Muscle of leg (tissue), 11 donors: ENCODE data around the gene DNAH14. TPM values are rescaled to one million over a fixed set of nuclear protein-coding genes. Genes with fewer than 3 reads are reported as not detected.

Experiments
- DNase-seq: peaks from one replicate; pipeline ENCODE4 v3.0.0; 2013
- H3K27ac ChIP-seq: one replicate; pipeline ENCODE4 v1.5.1; 2013; ENCODE audit warnings: mild to moderate bottlenecking, low read length, control low read depth
- H3K27me3 ChIP-seq: one replicate; pipeline ENCODE4 v1.6.1; 2013; ENCODE audit warnings: low read length; ENCODE audit not compliant: control insufficient read depth, insufficient read depth
- H3K36me3 ChIP-seq: one replicate; pipeline ENCODE4 v1.6.1; 2013; ENCODE audit warnings: low read length; ENCODE audit not compliant: control insufficient read depth, insufficient read depth
- H3K4me1 ChIP-seq: one replicate; pipeline ENCODE4 v1.6.1; 2013; ENCODE audit warnings: low read length; ENCODE audit not compliant: control insufficient read depth, insufficient read depth
- H3K4me3 ChIP-seq: one replicate; pipeline ENCODE4 v1.5.1; 2013; ENCODE audit warnings: low read length, control low read depth
- H3K9me3 ChIP-seq: replicated peaks from 2 replicates; pipeline ENCODE4 v1.6.1; 2013; ENCODE audit warnings: low read depth, low read length; ENCODE audit not compliant: control insufficient read depth
- WGBS: methylation state at CpG from one replicate; pipeline ENCODE4 v1.1.5; 2013; ENCODE audit warnings: missing lambda C conversion rate; ENCODE audit not compliant: insufficient coverage; 5-methylcytosine and 5-hydroxymethylcytosine counted together
- polyA plus RNA-seq, 8 donors: library from polyadenylated mRNA; unstranded; fragments of 120-200 nt; gene quantifications; one replicate each; pipeline versions ENCODE4 v1.2.1 to v1.2.3, GENCODE V29; 2013; ENCODE audit warnings: inconsistent platforms in 1 of 8, low replicate concordance in 1 of 8; ENCODE audit not compliant: insufficient read length in 8 of 8, insufficient read depth in 1 of 8
- total RNA-seq: library from RNA; stranded (reverse); fragments of 120-200 nt; gene quantifications from one replicate; pipeline ENCODE4 v1.2.4, GENCODE V29; 2013

Gene DNAH14
- total and polyA plus RNA-seq, 9 donors = 4.3 to 24.6 (median 6.2) TPM

DNA sequence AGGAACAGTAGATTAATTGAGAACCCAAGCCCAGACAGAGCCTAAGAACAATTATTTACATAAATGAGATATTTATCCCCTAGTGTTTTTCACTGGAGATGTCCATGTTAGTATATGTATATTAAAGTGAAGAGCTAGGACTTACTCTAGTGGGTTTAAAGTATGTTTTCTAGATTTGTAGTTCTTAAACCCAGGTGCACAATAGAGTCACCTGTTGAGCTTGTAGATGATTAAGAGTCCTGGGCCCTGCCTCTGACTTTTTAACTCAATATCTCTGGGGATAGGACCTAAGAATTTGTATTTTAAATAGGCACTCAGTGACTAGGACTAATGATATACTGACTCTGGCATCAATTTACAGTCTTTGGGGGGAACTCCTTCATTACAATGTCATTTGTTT is 112.8 kb downstream of the DNAH14 start:
- DNase-seq = no peak
- H3K27me3 ChIP-seq = no peaks in the 10 kb centered on the region
- no peak overlapping the region for H3K27ac ChIP-seq
- no peaks in the 10 kb centered on the region for H3K9me3 ChIP-seq
- H3K4me3 ChIP-seq = no peak overlapping the region
- H3K4me1 ChIP-seq = no peaks in the 10 kb centered on the region
- H3K36me3 ChIP-seq = no peaks in the 10 kb centered on the region

GRCh38 chr1:225044258-225044657 is 114.8 kb downstream of the DNAH14 start:
- Histone ChIP-seq H3K4me3 (no peak overlapping the region), H3K27me3 (no peaks in the 10 kb centered on the region), H3K27ac (no peak overlapping the region), H3K36me3 (no peaks in the 10 kb centered on the region), H3K4me1 (no peaks in the 10 kb centered on the region), H3K9me3 (no peaks in the 10 kb centered on the region)
- DNase-seq = no peak

GRCh38 chr1:225049594-225049993 is 120.1 kb downstream of the DNAH14 start:
- no peak overlapping the region for H3K27ac ChIP-seq
- no peak overlapping the region for H3K4me3 ChIP-seq
- H3K27me3 ChIP-seq = no peaks in the 10 kb centered on the region
- no peaks in the 10 kb centered on the region for H3K9me3 ChIP-seq
- no peaks in the 10 kb centered on the region for H3K36me3 ChIP-seq
- DNase-seq = no peak
- H3K4me1 ChIP-seq = no peaks in the 10 kb centered on the region
- WGBS = no CpG with 5 or more reads among the region's 2 CpGs

- Histone ChIP-seq H3K27ac (no peak overlapping the region), H3K9me3 (peaks cover 6% of the 10 kb centered on the region), H3K36me3 (no peaks in the 10 kb centered on the region), H3K4me3 (no peak overlapping the region), H3K4me1 (no peaks in the 10 kb centered on the region), H3K27me3 (no peaks in the 10 kb centered on the region)
- no CpG with 5 or more reads among the region's 2 CpGs for WGBS
- no peak for DNase-seq
Measured at GRCh38 chr1:225063722-225064121, 134.2 kb downstream of the DNAH14 start.

DNA sequence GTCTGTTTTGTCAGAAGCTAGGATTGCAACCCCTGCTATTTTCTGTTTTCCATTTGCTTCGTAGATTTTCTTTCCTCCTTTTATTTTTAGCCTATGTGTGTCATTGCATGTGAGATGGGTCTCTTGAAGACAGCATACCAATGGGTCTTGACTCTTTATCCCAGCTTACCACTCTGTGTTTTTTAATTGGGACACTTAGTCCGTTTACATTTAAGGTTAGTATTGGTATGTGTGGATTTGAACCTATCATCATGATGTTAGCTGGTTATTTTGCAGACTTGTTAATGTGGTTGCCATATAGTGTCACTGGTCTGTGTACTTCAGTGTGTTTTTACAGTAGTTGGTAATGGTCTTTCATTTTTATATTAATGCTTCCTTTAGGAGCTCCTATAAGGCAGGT is 141.5 kb downstream of the DNAH14 start:
- DNase-seq = no peak
- Histone ChIP-seq H3K27ac (no peak overlapping the region), H3K9me3 (peaks cover 19% of the 10 kb centered on the region), H3K27me3 (no peaks in the 10 kb centered on the region), H3K4me3 (no peak overlapping the region), H3K4me1 (no peaks in the 10 kb centered on the region), H3K36me3 (no peaks in the 10 kb centered on the region)
- no CpG with 5 or more reads among the region's 2 CpGs for WGBS

DNA sequence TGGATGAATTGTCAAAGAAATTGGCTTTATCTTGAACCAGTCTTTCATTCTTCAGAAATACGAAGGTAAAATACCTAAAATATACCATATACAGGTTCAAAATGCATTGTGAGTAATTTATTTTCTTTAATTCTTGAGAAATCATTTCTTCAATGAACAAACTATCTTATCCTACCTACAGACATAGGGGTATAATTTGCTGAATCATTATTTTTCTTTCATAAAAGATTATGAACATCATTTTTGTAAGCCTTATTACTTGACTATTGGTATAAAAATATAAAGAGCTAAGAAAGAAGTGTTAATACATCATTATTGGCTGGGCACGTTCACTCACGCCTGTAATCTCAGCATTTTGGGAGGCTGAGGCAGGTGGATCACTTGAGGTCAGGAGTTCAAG is 167.7 kb downstream of the DNAH14 start:
- H3K27ac ChIP-seq = no peak overlapping the region
- WGBS = no CpG with 5 or more reads among the region's 3 CpGs

DNA sequence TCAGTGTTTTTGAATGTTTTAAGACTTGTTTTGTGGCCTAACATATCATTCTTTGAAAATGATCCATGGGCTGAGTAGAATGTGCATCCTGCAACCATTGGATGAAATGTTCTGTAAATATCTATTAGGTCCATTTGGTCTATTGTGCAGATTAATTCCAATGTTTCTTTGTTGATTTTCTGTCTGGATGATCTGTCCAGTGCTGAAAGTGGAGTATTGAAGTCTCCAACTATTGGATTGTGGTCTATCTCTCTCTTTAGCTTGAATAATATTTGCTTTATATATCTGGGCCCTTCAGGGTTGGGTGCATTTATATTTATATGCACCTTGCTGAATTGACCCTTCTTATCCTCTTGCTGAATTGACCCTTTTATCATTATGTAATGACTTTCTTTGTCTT is 181.5 kb downstream of the DNAH14 start:
- Histone ChIP-seq H3K36me3 (no peaks in the 10 kb centered on the region), H3K27ac (no peak overlapping the region), H3K4me3 (no peak overlapping the region), H3K4me1 (no peaks in the 10 kb centered on the region), H3K9me3 (no peaks in the 10 kb centered on the region), H3K27me3 (no peaks in the 10 kb centered on the region)
- DNase-seq = no peak

More for the DNA sequence above, 167.7 kb downstream of the DNAH14 start:
- Histone ChIP-seq H3K4me1 (no peaks in the 10 kb centered on the region), H3K9me3 (peaks cover 8% of the 10 kb centered on the region), H3K27me3 (no peaks in the 10 kb centered on the region), H3K36me3 (no peaks in the 10 kb centered on the region), H3K4me3 (no peak overlapping the region)
- DNase-seq = no peak

GRCh38 chr1:225113265-225113664 is 183.8 kb downstream of the DNAH14 start:
- Histone ChIP-seq H3K4me1 (no peaks in the 10 kb centered on the region), H3K27me3 (no peaks in the 10 kb centered on the region), H3K36me3 (no peaks in the 10 kb centered on the region), H3K9me3 (no peaks in the 10 kb centered on the region), H3K27ac (no peak overlapping the region), H3K4me3 (no peak overlapping the region)
- WGBS = no CpG with 5 or more reads among the region's 1 CpG
- no peak for DNase-seq

- Histone ChIP-seq H3K4me1 (no peaks in the 10 kb centered on the region), H3K9me3 (no peaks in the 10 kb centered on the region), H3K27me3 (no peaks in the 10 kb centered on the region), H3K36me3 (no peaks in the 10 kb centered on the region), H3K27ac (no peak overlapping the region), H3K4me3 (no peak overlapping the region)
- DNase-seq = peak; percentile 4
- WGBS = 50% methylated on average over 1 of the region's 1 CpG
Measured at GRCh38 chr1:225114354-225114990, 185.0 kb downstream of the DNAH14 start.

DNA sequence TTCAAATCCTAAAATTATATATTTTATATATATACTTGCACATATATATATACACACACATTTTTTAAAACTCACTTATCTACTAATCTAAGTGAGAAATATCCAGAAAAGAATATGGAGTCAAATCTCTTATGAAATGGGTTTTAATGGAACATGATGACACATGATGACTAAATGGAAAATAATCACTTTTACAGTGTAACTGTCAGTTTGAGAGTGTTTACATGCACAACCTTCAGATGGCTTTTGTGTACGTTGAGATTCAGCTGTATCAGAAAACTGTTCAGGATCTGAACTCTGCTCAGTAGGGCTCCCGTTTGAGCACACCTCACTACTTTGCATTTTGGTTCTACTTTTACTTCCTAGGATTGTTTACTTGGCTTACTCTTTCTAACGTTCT is 189.8 kb downstream of the DNAH14 start:
- H3K27ac ChIP-seq = no peak overlapping the region
- no peak overlapping the region for H3K4me3 ChIP-seq
- H3K4me1 ChIP-seq = no peaks in the 10 kb centered on the region
- H3K27me3 ChIP-seq = no peaks in the 10 kb centered on the region
- no peaks in the 10 kb centered on the region for H3K36me3 ChIP-seq
- no peaks in the 10 kb centered on the region for H3K9me3 ChIP-seq
- no peak for DNase-seq
- WGBS = 63% methylated on average over 1 of the region's 3 CpGs

DNA sequence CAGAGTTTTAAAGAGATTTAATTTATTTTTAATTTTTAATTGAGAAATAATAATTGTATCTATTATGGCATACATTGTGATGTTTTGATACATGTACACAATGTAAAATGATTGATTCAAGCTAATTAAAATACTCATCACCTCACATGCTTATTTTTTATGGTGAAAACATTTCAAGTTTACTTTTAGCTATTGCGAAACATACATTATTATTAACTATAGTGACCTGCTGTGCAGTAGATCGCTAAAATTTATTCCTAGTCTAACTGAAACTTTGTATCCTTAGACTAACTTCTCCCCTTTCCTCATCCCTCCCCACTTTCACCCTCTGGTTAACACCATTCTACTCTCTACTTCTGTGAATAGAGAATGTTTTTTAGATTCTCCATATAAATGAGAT is 191.6 kb downstream of the DNAH14 start:
- no peak overlapping the region for H3K27ac ChIP-seq
- no peaks in the 10 kb centered on the region for H3K36me3 ChIP-seq
- no CpG with 5 or more reads among the region's 2 CpGs for WGBS
- H3K4me3 ChIP-seq = no peak overlapping the region
- H3K9me3 ChIP-seq = no peaks in the 10 kb centered on the region
- no peaks in the 10 kb centered on the region for H3K4me1 ChIP-seq
- no peaks in the 10 kb centered on the region for H3K27me3 ChIP-seq
- DNase-seq = no peak
